Hepatic stellate cell (primary cell): Measurements from ENCODE around the gene GLI2.

Experiments
- DNase-seq: peaks from one replicate; pipeline ENCODE4 v3.0.0; 2011; ENCODE audit warnings: low spot score

The GLI2 gene

GRCh38 chr2:120735746-120736170 lies at the start of gene GLI2:
TSS of gene GLI2 (plus strand) at chr2:120735868. CDS start at chr2:120797321, 61,453 bp downstream.
- DNase-seq: peak; percentile 77

DNA sequence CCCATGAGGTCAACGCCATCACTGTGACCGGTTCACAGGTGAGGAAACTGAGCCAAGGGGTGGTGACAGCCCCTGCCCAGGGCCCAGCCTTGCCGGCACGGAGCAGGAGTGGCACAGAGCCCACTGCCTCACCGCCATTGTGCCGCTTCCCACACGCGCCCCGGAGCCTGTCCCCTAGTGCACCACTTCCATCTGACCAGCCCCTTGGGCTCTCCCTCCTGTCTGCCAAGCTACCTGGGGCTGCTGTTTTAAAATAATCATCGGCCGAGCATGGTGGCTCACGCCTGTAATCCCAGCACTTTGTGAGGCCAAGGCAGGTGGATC lies 49.7 kb upstream of the GLI2 start:
- no peak for DNase-seq

- no peak for DNase-seq
Measured at GRCh38 chr2:120686511-120687168, 49.0 kb upstream of the GLI2 start.

GRCh38 chr2:120687210-120687609 lies 48.5 kb upstream of the GLI2 start:
- no peak for DNase-seq

DNA sequence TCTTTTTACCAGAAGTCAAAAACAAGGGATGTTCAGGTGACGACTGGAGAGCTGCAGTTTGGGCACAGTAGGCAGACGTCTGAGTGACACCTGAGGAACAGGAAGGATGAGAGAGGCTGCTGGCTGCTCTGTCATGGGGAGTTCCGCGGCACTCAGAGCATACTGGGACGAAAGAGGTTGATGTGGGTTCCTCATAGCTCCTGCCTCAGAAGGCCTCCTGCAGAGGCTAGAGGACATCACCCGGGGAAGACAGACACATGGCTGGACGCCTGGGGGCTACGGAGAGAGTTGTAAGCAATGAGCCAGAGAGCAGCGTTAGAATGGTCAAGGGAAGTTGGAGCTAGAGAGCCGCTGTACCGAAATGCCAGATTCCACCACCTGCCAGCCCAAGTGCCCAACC lies 45.1 kb upstream of the GLI2 start:
- DNase-seq: no peak

DNA sequence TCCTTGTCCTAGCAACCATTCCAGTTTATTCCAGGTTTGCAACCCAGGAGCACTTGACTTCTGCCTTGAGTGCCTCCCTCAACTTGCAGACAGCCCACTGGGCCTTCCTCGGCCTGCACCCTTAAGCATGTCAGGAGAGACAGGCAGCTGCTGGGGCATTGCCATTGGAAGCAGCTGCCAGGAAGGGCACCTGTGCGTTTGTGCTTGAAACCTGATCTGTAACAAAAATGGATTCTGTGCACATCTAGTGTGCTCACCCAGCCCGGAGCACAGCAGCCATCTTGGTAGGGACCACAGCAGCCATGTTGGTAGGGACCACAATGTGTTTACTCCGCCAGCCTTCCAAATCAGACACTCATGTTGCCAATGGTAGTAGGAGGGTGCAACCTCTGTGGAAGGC lies 44.3 kb upstream of the GLI2 start:
- no peak for DNase-seq

DNA sequence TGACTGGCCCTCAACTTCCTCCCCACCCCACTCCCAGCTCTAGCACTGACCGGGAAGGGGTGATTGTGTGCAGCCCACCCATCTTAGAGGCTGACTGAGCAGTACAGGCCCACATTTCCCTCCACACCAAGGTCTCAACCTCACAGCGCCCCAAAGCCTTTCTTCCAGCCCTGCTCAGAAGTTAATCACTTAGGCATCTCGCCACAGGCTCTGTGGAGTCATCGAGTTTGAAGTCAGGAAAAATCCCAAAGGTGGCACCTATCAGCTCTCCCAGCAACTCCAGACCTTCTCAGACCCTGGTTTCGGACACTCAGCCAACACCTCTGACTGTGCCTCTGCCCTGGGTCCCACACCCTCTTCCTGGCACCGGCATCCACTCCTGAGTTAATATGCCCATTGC lies 43.0 kb upstream of the GLI2 start:
- DNase-seq: no peak

DNA sequence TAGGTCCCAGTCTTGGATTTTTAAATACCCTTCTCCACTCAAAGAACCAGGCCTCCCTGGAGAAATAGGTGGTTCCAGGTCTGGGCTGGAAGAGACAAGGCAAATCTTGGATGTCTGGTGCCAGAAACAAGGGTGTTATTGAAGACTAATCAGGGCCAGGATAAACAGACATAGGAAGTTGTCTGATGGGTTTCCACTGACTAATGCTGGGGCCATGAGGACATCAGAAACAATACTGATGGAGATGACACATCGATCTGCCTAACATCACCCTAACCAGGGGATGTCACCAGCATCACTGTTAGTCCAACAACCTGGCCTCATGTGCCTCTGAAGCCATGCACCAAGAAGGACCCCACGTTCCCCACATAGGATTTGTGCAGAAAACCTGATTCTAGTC lies 42.5 kb upstream of the GLI2 start:
- peak; percentile 49 for DNase-seq

DNA sequence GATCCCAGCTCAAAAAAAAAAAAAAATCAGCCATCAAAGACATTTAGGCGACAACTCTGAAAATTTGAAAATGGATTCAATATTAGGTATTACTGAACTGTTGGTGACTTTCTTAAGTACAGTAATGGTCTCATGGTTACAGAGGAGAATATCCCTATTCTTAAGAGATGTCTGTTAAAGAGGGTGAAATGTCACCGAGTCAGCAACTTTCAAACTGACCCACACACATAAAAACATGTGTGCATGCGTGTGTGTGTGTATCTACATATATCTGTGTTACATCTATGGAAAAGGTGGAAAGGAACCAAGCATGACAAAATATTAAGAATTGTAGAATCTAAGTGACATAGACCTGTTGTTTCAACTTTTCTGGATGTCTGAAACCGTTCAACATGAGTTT lies 41.6 kb upstream of the GLI2 start:
- no peak for DNase-seq

DNA sequence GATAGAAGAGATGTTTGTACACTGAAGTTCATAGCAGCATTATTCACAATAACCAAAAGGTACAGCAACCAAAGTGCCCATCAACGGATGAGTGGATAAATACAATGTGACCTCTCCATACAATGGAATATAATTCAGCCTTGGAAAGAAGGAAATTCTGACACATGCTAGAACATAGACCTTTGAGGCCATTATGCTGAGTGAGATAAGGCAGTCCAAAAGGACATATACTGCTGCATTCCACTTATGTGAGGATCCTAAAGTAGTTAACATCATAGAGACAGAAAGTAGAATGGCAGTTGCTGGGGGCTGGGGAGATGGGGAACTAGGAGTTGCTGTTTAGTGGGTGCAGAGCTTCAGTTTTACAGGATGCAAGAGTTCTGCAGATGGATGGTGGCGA lies 38.2 kb upstream of the GLI2 start:
- no peak for DNase-seq

- DNase-seq: no peak
Measured at GRCh38 chr2:120699292-120699691, 36.4 kb upstream of the GLI2 start.

GRCh38 chr2:120700659-120701058 lies 35.0 kb upstream of the GLI2 start:
- no peak for DNase-seq

DNA sequence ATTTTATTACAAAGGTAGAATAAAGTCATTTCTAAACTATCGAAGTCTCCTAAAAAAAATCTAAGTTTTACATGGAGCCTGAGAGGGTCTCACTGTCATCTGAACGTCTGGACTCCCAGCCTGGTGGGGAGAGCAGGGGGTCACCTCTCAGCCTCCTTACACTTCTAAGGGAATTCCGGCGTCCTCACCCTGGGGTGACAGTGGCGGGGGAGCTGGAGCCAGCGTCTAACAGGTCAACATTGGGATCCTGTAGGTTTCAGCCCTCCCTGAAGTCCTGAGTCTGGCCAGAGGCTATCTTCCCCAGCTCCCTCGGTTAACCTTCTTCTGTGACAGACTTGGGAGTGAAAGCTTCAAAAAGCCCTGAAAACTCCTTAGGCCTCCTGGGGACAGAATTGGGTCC lies 34.6 kb upstream of the GLI2 start:
- no peak for DNase-seq

- no peak for DNase-seq
Measured at GRCh38 chr2:120701499-120701898, 34.2 kb upstream of the GLI2 start.

DNA sequence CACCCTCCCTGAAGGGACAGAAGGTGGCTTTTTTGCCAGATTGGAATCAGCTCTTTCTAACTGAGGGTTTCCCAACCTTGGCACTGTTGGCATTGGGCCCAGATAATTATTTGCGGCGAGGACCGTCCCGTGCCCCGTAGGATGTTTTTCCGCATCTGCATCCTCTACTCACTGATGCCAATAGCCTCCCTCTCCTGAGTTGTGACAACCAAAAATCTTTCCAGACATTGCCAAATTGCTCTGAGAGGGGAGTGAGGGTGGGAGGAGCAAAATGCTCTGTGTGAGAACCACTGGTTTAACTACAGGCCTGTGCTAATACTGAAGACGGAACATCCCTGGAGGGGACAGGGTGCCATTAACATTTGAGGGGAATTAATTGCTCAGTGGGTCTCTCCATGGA lies 33.6 kb upstream of the GLI2 start:
- no peak for DNase-seq

GRCh38 chr2:120702801-120703200 lies 32.9 kb upstream of the GLI2 start:
- no peak for DNase-seq

- peak; percentile 40 for DNase-seq
Measured at GRCh38 chr2:120703330-120703994, 32.2 kb upstream of the GLI2 start.

DNA sequence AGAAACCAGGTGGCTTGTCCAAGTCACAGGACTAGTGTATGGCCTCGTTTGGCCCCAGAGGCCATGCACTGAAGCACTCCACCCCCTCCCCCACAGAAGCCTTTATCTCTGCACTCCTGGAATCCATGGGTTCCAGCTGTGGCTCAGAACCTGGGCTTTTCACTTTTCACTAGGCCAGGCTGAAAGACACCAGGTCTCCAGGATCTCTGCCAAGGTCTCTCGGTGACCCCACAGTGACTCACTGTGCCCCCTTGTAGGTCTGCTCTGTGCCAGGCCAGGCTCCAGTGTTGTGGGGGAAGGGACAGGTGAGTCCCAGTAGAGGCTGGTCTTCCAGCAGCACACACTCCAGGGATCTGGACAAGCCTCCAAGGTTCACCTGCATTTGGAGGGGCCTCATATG lies 31.0 kb upstream of the GLI2 start:
- DNase-seq: no peak

- DNase-seq: no peak
Measured at GRCh38 chr2:120707816-120708215, 27.9 kb upstream of the GLI2 start.

GRCh38 chr2:120708944-120709607 lies 26.6 kb upstream of the GLI2 start:
- no peak for DNase-seq

DNA sequence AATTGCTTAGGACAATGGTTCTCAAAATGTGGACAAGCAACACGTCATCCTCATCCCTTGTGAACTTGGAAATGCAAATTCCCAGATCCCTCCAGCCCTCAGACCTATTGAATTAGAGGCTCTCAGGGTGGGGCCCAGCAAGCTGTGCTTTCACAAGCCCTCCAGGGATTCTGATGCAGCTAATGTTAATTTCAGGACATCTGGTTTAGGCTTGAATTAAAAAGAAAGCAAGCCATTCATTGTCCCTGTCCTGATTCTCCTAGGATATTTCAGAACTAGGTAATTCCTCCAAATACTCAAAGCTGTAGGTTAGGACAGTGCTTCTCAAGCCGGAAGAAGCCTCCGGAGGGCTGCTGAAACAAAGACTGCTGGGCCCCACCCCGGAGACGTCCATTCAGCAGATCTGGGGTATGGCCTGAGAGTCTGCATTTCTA lies 26.0 kb upstream of the GLI2 start:
- no peak for DNase-seq

DNA sequence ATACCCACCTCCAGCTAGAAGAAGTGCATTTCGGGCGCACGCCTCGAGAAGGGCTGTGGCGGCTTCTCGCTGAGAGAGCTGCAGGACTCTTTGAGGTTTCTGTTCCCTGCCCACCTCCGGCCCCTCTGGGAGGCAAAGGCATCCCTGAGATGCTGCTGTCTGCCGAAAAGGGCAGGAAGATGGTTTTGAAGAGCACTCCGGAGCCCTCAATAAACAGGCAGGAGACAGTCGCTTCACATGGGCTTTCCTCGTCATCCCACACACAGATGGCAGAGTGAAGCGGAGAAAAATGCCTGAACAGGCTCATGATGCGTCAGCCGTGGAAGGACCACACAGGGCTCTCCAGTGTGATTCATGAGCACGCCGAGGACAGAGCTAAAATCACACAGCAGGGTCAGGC lies 25.4 kb upstream of the GLI2 start:
- DNase-seq: no peak

GRCh38 chr2:120711694-120712093 lies 24.0 kb upstream of the GLI2 start:
- DNase-seq: no peak
